ENCODE data around the gene ZNF32.
"Not testable (repeated sequence)": the region's sequence is repeated elsewhere in the genome, so short reads cannot be mapped to it uniquely, and the experiment has no call there.

ZNF32 gene

DNA sequence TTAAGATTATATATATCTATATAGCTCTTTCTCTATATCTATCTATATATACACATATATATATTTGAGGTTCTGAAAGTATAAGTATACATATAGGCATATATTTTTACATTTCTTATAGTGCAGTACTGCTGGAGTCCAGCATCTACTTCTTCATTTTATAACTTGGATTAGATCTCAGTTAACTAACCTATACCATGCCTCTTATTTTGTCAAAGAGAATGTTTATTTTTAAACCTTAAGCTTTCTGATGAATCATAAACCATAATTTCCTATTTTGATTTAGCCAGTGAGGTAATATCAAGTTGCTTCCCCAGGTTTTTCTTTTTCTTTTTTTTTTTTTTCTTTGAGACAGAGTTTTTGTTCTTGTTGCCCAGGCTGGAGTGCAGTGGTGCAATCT is 8.1 kb downstream of the ZNF32 start:
- no peak for DNase-seq (ENCODE audit: extremely low read depth in 1 of 2, low read depth in 1 of 2)

DNA sequence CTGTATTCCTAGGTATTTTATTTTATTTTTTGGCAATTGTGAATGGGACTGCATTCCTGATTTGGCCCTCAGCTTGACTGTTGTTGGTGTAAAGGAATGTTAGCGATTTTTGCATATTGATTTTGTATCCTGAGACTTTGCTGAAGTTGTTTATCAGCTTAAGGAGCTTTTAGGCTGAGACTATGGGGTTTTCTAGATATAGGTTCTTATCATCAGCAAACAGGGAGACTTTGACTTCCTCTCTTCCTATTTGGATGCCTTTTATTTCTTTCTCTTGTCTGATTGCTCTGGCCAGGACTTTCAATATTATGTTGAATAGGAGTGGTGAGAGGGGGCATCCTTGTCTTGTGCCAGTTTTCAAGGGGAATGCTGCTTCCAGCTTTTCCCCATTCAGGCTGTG is 12.9 kb downstream of the ZNF32 start:
- DNase-seq (ENCODE audit: extremely low read depth in 1 of 2, low read depth in 1 of 2) = not testable (repeated sequence)

GRCh38 chr10:43628956-43629355 is 19.7 kb downstream of the ZNF32 start:
- no peak for DNase-seq (ENCODE audit: extremely low read depth in 1 of 2, low read depth in 1 of 2)

DNA sequence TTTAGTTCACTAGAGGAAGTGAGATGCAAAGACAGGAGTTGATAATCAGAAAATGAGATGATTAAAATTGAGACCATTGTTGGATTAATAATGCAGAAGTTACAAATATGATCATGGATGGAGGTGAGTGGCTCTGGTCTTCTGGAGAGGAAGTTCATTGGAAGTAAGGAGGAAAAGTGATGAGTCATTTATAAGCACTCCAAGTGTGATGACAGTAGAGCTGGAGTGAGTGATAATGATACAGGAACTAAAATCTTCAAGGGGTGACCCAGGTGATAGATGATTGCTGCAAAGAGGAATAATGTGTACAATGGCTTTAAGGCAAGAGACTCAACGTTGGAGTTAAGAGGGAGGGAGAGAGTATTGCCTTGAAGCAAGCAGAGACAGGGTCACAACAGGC is 20.7 kb downstream of the ZNF32 start:
- DNase-seq (ENCODE audit: extremely low read depth in 1 of 2, low read depth in 1 of 2) = no peak

GRCh38 chr10:43623351-43623750 is 25.3 kb downstream of the ZNF32 start:
- DNase-seq (ENCODE audit: extremely low read depth in 1 of 2, low read depth in 1 of 2) = no peak

DNA sequence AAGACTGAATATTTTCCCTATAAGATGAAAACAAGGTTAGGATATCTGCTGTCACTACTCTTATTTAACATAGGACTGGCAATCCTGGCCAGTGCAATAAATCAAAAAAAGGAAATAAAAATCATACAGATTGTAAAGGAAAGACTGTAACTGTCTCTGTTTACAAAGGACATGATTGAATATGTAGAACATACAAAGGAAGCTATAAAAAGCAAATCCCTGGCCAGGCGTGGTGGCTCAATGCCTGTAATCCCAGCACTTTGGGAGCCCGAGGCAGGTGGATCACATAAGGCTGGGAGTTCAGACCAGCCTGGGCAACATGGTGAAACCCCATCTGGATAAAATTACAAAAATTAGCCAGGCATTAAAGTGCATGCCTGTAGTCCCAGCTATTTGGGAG is 26.6 kb downstream of the ZNF32 start:
- no peak for DNase-seq (ENCODE audit: extremely low read depth in 1 of 2, low read depth in 1 of 2)

DNA sequence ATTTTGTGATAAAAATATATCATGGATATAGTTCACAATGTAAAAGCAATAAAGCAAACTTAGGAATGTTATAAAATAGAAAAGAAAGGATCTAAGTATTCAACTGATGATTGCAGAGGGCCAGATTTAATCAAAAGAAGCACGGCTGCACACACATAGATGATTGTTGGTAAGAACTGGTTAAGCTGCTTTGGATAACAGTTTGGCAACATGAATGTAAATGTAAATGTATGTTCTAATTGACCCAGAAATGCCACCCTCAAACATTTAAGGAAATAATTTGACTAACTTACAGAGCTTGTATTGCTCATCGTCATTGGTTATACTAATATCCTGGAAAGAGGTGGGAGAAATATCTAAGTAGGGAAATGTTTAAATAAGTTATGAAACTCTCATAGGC is 29.3 kb downstream of the ZNF32 start:
- DNase-seq (ENCODE audit: extremely low read depth in 1 of 2, low read depth in 1 of 2) = no peak

GRCh38 chr10:43616697-43617370 is 31.8 kb downstream of the ZNF32 start:
- DNase-seq (ENCODE audit: extremely low read depth in 1 of 2, low read depth in 1 of 2) = no peak

DNA sequence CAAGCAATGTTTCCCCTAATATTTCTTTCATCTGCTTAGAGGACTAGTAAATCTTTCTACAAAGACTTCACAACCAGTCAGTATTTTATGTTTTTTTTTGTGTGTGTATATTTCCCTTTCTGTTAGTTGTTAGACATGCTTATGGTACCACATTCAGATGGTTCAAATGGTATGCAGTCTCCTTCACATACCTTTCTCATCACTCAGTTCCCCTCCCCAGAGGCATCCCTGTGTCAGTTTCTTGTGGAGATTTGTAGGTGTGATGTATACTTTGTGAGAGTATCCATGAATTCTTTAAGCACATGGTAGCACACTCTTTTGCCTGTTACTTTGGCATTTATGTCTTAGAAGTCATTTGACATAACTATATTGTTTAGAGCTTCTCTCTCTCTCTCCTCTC is 38.0 kb downstream of the ZNF32 start:
- no peak for DNase-seq (ENCODE audit: extremely low read depth in 1 of 2, low read depth in 1 of 2)

DNA sequence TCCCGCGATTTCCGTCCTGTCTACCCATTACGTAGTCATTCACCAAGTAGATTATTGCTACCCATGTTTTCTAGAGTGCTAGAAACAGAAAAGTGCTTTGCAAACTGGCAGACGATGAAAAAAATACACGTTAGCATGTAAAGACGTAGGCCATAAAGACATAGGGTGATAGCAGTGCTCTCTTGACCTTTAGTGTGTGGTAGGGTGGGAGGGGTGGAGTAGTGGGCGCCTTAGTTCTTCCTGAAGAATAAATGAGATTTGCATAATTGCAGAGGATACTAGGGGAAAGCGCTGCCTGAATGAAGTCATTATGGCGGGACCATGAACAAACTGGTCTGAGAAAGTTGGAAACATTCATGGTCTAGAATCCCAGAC is 41.5 kb downstream of the ZNF32 start:
- no peak for DNase-seq (ENCODE audit: extremely low read depth in 1 of 2, low read depth in 1 of 2)

GRCh38 chr10:43606323-43607198 is 42.1 kb downstream of the ZNF32 start, which contains the start of gene ZNF485:
Gene ZNF485 (plus strand): TSS chr10:43606438. CDS start chr10:43607051, 613 bp downstream.
- DNase-seq (ENCODE audit: extremely low read depth in 1 of 2, low read depth in 1 of 2) = peak; percentile 14 to 43

- no peak for DNase-seq (ENCODE audit: extremely low read depth in 1 of 2, low read depth in 1 of 2)
Measured at GRCh38 chr10:43605850-43606322, 42.8 kb downstream of the ZNF32 start.

GRCh38 chr10:43601576-43601975 is 47.1 kb downstream of the ZNF32 start:
- DNase-seq (ENCODE audit: extremely low read depth in 1 of 2, low read depth in 1 of 2) = not testable (repeated sequence)

DNA sequence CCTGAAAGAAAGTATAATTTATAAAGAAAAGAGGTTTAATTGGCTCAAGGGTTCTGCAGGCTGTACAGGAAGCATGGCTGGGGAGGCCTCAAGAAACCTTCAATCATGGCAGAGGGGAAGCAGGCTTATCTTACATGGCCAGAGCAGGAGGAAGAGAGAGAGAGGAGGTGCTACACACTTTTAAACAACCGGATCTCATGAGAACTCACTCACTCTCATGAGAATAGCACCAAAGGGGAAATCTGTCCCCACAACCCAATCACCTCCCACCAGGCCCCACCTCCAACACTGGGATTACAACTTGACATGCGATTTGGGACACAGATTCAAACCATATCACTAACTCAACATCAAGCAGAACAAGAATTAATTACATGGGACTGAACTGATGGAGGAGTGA is 49.3 kb downstream of the ZNF32 start:
- no peak for DNase-seq (ENCODE audit: extremely low read depth in 1 of 2, low read depth in 1 of 2)

GRCh38 chr10:43598446-43598845 is 50.2 kb downstream of the ZNF32 start:
- DNase-seq (ENCODE audit: extremely low read depth in 1 of 2, low read depth in 1 of 2) = no peak

- no peak for DNase-seq (ENCODE audit: extremely low read depth in 1 of 2, low read depth in 1 of 2)
Measured at GRCh38 chr10:43596546-43596945, 52.1 kb downstream of the ZNF32 start.

DNA sequence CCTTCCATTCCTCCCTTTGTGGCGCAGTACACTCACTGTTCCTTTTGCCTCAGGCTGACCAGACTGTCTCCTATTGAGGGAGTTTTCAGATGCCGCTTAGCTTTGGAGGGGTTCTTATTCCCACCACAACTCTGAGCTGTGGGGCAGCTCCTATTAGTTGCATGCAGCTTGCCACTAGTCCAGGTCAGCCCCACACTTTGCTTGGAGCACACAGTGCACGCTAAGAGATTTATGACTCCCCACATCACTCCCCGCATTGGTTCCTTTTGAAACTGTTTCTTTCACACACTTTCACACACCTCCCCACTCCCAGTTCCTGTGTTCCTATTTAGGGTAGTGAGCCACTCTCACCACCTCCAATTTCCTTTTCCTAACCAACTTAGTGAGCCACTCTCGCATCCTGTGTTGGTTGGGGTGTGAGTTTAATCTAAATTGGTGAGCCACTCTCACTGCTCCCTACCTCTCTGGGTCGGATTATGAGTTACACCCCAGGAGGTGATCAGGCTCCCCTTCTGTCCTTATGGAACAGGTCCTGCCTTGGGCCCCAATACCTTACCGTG is 52.9 kb downstream of the ZNF32 start:
- DNase-seq (ENCODE audit: extremely low read depth in 1 of 2, low read depth in 1 of 2) = no peak

DNA sequence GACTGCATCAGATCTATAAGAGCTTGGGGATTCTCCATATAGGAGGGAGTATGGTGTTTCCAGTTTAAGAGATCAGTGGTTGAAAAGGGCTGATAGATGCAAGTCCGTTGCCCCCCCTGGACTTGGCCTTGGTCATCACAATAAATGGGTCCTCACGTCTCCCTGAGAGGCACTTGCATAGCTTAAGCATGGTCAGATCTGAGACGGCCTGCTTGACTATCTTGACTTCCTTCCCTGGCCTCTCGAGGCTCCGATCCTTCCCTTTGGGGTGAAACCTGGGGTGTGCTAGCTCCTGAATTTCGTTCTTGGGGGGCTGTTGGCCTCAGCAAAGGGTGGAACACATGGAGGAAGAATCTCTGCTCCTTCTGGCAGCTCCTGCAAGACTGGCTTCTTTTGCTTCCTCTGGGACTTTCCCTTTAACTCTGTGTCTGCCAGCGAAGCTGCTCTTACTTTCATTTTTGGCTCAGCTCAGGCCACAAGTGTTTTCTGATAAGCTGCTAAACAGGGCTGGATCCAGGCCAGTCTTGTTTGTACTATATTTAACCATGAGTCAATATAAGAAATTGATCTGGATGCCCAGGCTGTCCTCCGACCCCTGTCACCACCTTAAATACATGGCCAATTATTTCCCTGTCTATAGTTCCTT is 53.6 kb downstream of the ZNF32 start:
- DNase-seq (ENCODE audit: extremely low read depth in 1 of 2, low read depth in 1 of 2) = no peak
